Measurements from ENCODE around the gene FADS3.

FADS3 gene

DNA sequence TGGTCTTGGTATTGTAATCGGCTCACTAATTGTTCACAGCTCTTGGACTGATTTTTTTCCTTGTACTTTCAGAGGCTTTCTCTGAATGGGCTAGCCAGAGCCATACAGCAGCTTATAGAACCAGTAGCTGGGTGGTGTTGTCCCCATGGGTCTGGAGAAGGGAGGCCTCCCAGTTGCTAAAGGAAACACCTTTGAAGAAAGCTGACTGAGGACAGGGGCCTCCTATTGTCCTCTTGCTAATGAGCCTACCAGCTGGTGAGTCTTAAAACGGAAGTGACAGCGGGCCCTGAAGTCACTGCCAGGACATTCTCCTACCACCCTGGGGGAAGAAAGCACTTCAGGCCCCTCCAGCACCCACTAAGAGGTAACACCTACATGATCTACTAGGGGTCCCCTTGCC is 9.9 kb downstream of the FADS3 start:
- CTCF ChIA-PET, result interaction anchor here (0.9 to 17.1 kb wide), 10 partner anchors 10 to 226 kb away, joined by 3 to 233 read pairs (median 32); partner anchors contain the start of gene BEST1
- POLR2A ChIA-PET, result interaction anchor here (1.1 to 1.6 kb wide), 2 partner anchors 9 to 10 kb away, joined by 3 to 6 read pairs; no protein-coding TSS in a partner anchor

DNA sequence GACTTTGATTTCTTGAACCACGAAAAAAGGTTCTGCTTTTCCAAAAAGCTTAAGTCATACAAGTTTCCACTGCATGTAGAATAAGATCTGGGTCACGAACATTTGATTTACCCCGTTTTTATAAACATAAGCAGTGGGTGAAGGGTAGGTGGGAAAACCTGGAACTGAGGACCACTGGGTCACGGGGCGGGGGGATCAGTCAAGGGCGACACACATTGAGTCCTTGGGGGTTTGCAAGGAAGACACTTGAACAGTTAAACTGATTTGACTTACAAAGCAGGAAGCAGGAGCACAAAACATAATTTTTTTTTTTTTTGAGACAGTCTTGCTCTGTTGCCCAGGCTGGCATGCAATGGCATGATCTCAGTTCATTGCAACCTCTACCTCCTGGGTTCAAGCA is 10.9 kb downstream of the FADS3 start:
- CTCF ChIA-PET, result interaction anchor here (3.0 to 17.1 kb wide), 6 partner anchors 9 to 227 kb away, joined by 16 to 233 read pairs (median 73); partner anchors contain the start of gene BEST1
- TF ChIP-seq, protein P1, sequence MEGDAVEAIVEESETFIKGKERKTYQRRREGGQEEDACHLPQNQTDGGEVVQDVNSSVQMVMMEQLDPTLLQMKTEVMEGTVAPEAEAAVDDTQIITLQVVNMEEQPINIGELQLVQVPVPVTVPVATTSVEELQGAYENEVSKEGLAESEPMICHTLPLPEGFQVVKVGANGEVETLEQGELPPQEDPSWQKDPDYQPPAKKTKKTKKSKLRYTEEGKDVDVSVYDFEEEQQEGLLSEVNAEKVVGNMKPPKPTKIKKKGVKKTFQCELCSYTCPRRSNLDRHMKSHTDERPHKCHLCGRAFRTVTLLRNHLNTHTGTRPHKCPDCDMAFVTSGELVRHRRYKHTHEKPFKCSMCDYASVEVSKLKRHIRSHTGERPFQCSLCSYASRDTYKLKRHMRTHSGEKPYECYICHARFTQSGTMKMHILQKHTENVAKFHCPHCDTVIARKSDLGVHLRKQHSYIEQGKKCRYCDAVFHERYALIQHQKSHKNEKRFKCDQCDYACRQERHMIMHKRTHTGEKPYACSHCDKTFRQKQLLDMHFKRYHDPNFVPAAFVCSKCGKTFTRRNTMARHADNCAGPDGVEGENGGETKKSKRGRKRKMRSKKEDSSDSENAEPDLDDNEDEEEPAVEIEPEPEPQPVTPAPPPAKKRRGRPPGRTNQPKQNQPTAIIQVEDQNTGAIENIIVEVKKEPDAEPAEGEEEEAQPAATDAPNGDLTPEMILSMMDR (IDR thresholded peaks at IDR 0.05; ENCODE audit: insufficient read depth, low read length, missing control alignments), result no peak

More for the DNA sequence above, 9.9 kb downstream of the FADS3 start:
- TF ChIP-seq, protein P1 (IDR thresholded peaks at IDR 0.05; ENCODE audit: insufficient read depth, low read length, missing control alignments), result no peak
- H3K4me3 ChIP-seq (ENCODE audit: low read depth, low read length), result no peak overlapping the region
- DNase-seq (ENCODE audit: low read depth, low spot score), result no peak

DNA sequence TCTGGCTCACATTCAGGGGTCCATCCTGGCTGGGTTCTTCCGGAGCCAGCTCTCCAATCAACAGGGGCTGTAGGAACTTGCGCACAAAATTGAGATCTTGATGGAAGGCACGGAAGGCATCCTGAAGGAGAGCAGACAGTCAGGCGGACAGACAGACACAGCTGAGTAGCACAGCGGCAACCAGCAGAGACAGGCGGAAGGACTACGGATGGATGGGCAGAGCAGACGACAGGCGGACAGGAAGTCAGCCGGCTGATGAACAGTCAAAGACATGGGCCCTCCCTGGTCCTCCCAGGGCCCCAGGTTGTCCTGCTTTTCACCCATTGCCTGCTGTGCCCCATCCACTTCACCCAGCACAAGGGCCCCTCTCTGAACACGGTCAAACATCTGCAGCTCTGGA is 11.3 kb downstream of the FADS3 start:
- TF ChIP-seq, protein P1 (IDR thresholded peaks at IDR 0.05; ENCODE audit: insufficient read depth, low read length, missing control alignments), result no peak
- POLR2A ChIA-PET, result interaction anchor here (0.8 to 1.2 kb wide), 2 partner anchors 8 to 88 kb away, joined by 3 read pairs; no protein-coding TSS in a partner anchor
- CTCF ChIA-PET, result interaction anchor here (3.0 to 17.1 kb wide), 5 partner anchors 8 to 228 kb away, joined by 16 to 233 read pairs (median 79); partner anchors contain the start of gene BEST1
- DNase-seq (ENCODE audit: low read depth, low spot score), result no peak
- no peak overlapping the region for H3K4me3 ChIP-seq (ENCODE audit: low read depth, low read length)

More for the DNA sequence above, 10.9 kb downstream of the FADS3 start:
- POLR2A ChIA-PET, result interaction anchor here (1.2 kb wide), 1 partner anchor 87 kb away, joined by 3 read pairs; no protein-coding TSS in a partner anchor
- no peak overlapping the region for H3K4me3 ChIP-seq (ENCODE audit: low read depth, low read length)
- no peak for DNase-seq (ENCODE audit: low read depth, low spot score)

DNA sequence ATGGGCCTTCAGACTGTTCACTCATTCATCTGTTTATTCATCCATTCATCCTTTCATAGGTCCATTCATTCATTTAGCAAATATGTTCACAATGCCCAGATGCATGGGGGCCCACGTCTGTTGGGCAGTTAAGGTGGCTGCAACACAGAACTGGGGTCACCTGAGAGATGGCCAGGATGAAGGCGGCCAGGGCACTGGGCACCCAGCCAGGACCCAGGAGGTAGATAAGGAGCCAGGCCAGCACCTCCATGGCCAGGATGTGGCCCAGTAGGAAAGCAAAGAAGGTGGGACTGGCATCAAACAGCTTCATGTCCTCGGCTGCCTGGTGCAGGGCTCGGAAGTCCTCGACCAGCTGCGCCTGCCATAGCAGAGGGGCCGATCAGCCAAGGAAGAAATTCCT is 12.2 kb downstream of the FADS3 start:
- DNase-seq (ENCODE audit: low read depth, low spot score), result no peak
- ChIA-PET POLR2A (interaction anchor here (0.8 to 1.2 kb wide), 2 partner anchors 9 to 89 kb away, joined by 3 read pairs; no protein-coding TSS in a partner anchor), CTCF (interaction anchor here (1.2 to 17.1 kb wide), 6 partner anchors 8 to 228 kb away, joined by 4 to 233 read pairs (median 73); partner anchors contain the start of gene BEST1)
- TF ChIP-seq, protein P1 (IDR thresholded peaks at IDR 0.05; ENCODE audit: insufficient read depth, low read length, missing control alignments), result no peak
- no peak overlapping the region for H3K4me3 ChIP-seq (ENCODE audit: low read depth, low read length)

DNA sequence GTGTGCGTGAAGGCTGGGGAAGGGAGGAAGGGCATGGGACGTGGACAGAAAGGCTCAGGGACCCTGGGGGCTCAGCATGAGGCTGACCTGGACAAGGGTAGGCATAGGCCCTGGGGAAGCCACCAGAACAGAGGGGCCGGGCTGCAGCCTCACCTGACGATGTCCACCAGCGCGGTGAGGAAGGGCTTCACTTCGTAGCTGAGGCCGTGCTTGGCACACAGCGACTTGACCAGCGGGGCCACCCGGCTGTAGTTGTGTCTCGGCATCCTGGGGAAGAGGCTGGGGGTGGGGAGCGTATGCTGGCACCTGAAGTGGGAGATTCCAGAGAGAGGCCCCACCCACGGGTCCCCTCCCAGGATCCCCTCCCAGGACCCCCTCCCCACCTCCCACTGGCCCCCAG is 15.6 kb downstream of the FADS3 start:
- POLR2A ChIA-PET, result no interaction called here
- CTCF ChIA-PET, result interaction anchor here (0.8 to 17.1 kb wide), 5 partner anchors 23 to 230 kb away, joined by 3 to 233 read pairs (median 110); partner anchors contain the start of gene BEST1

DNA sequence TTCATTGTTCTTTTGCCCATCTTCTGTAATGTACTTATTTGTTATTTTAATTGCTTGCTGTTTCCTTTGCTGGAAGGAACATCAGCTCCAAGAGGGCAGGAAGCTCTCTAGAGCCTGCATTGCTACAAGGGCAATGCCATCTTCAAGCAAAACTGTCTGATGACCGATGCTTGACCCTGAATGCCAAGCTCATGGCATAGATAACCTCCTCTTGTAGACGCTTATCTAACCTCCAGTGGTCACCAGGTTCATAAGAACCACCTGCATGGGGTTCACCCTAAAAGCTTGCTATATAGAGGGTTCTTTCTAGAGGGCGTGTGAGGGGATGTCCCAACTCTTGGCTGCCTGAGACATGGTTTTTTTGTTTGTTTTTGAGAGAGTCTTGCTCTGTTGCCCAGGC is 16.5 kb downstream of the FADS3 start:
- POLR2A ChIA-PET, result no interaction called here
- TF ChIP-seq, protein P1 (IDR thresholded peaks at IDR 0.05; ENCODE audit: insufficient read depth, low read length, missing control alignments), result no peak
- DNase-seq (ENCODE audit: low read depth, low spot score), result no peak
- H3K4me3 ChIP-seq (ENCODE audit: low read depth, low read length), result no peak overlapping the region
- CTCF ChIA-PET, result interaction anchor here (0.7 to 17.1 kb wide), 7 partner anchors 24 to 231 kb away, joined by 3 to 233 read pairs (median 110); partner anchors contain the start of gene BEST1

More for the DNA sequence above, 15.6 kb downstream of the FADS3 start:
- TF ChIP-seq, protein P1 (IDR thresholded peaks at IDR 0.05; ENCODE audit: insufficient read depth, low read length, missing control alignments), result no peak
- DNase-seq (ENCODE audit: low read depth, low spot score), result no peak
- no peak overlapping the region for H3K4me3 ChIP-seq (ENCODE audit: low read depth, low read length)
